Measurements from ENCODE around the gene GNAT2.

DNA sequence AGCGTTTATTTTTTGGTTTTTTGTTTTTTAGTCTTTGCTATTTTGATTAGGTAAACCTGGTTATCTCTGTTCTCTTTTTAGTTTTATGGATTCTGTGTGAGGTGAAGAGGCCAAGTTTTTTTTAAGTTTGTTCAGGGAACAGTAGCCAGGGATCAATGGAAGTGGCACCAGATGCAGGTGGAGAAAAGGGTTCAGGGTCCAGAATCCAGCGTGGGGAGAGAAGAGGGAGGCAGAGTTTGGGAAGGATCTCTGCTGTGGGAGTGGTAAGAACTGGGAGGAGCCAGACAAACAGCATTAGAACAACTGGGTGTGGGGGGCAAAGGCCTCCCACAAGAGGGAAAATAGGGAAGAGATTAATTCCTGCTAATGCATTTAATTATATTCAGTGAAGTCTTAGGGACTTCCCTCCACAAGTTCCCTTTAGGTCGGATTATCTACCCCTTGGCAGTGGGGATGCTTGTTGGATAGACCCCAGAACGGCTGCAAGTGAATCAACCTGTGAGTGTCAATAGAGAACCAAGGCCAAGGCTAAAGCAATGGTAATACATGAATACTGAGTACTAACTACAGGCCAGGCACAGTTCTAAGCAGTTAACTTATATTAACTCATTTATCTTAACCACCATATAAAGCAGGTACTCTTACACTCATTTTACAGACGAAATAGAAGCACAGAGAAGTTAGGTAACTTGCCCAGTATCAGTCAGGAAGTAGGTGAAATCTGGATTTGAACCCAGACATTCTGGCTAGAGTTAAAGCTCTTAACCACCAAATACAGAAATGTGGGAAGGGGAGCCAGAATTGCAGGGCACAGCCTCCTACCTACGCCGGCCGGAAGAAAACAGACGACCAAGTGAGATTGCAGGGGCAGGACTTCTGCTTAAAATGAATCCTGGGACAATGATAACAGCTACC, 498 bp downstream of the GNAT2 start:
- TF ChIP-seq, protein P1, sequence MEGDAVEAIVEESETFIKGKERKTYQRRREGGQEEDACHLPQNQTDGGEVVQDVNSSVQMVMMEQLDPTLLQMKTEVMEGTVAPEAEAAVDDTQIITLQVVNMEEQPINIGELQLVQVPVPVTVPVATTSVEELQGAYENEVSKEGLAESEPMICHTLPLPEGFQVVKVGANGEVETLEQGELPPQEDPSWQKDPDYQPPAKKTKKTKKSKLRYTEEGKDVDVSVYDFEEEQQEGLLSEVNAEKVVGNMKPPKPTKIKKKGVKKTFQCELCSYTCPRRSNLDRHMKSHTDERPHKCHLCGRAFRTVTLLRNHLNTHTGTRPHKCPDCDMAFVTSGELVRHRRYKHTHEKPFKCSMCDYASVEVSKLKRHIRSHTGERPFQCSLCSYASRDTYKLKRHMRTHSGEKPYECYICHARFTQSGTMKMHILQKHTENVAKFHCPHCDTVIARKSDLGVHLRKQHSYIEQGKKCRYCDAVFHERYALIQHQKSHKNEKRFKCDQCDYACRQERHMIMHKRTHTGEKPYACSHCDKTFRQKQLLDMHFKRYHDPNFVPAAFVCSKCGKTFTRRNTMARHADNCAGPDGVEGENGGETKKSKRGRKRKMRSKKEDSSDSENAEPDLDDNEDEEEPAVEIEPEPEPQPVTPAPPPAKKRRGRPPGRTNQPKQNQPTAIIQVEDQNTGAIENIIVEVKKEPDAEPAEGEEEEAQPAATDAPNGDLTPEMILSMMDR (IDR thresholded peaks at IDR 0.05), result no peak
- TF ChIP-seq POLR2AphosphoS5 (IDR thresholded peaks at IDR 0.05), result no peak

All from prostate gland (tissue), 2 donors.